ENCODE results near the gene SLC30A1. TPM values are rescaled to one million over a fixed set of nuclear protein-coding genes. Genes with fewer than 3 reads are reported as not detected.

Gene SLC30A1
- total RNA-seq, 2 donors from 2014 or later: 12.5 to 22.0 TPM

GRCh38 chr1:211604548-211604947, 25.6 kb upstream of the SLC30A1 start:
- intact Hi-C loops (cut with DNase I): no loop called here
- no peak overlapping the region for H3K27ac ChIP-seq
- WGBS: 74% methylated on average over 2 of the region's 2 CpGs
- no peak for DNase-seq (ENCODE audit: low spot score)
- H3K4me1 ChIP-seq (replicated peaks): peaks cover 9% of the 10 kb centered on the region
- TF ChIP-seq CTCF (IDR thresholded peaks at IDR 0.05) (no peak), POLR2A (IDR thresholded peaks at IDR 0.05) (no peak), POLR2AphosphoS5 (IDR thresholded peaks at IDR 0.05) (no peak)
- no peaks in the 10 kb centered on the region for H3K9me3 ChIP-seq
- H3K36me3 ChIP-seq: no peaks in the 10 kb centered on the region
- no peak overlapping the region for H3K4me3 ChIP-seq
- no peaks in the 10 kb centered on the region for H3K27me3 ChIP-seq (replicated peaks; ENCODE audit: insufficient read depth)

GRCh38 chr1:211603713-211604112, 24.8 kb upstream of the SLC30A1 start:
- Histone ChIP-seq H3K27ac (no peak overlapping the region), H3K4me3 (no peak overlapping the region), H3K4me1 (replicated peaks) (peaks cover 9% of the 10 kb centered on the region), H3K27me3 (replicated peaks; ENCODE audit: insufficient read depth) (no peaks in the 10 kb centered on the region), H3K9me3 (no peaks in the 10 kb centered on the region), H3K36me3 (no peaks in the 10 kb centered on the region)
- intact Hi-C loops (cut with DNase I): no loop called here
- no peak for DNase-seq (ENCODE audit: low spot score)
- no peak for TF ChIP-seq POLR2AphosphoS5 (IDR thresholded peaks at IDR 0.05)
- no peak for TF ChIP-seq POLR2A (IDR thresholded peaks at IDR 0.05)
- TF ChIP-seq CTCF (IDR thresholded peaks at IDR 0.05): no peak
- WGBS: 100% methylated on average over 1 of the region's 1 CpG

- Histone ChIP-seq H3K36me3 (no peaks in the 10 kb centered on the region), H3K4me1 (replicated peaks) (peaks cover 9% of the 10 kb centered on the region), H3K27ac (no peak overlapping the region), H3K9me3 (no peaks in the 10 kb centered on the region), H3K27me3 (replicated peaks; ENCODE audit: insufficient read depth) (no peaks in the 10 kb centered on the region), H3K4me3 (no peak overlapping the region)
- no peak for DNase-seq (ENCODE audit: low spot score)
- WGBS: 69% methylated on average over 3 of the region's 3 CpGs
- intact Hi-C loops (cut with DNase I): no loop called here
- TF ChIP-seq POLR2AphosphoS5 (IDR thresholded peaks at IDR 0.05) (peak; percentile 13), POLR2A (IDR thresholded peaks at IDR 0.05) (no peak), CTCF (IDR thresholded peaks at IDR 0.05) (no peak)
Measured at GRCh38 chr1:211603191-211603701, 24.3 kb upstream of the SLC30A1 start.

GRCh38 chr1:211601982-211602670, 23.2 kb upstream of the SLC30A1 start:
- no peak for DNase-seq (ENCODE audit: low spot score)
- Histone ChIP-seq H3K36me3 (no peaks in the 10 kb centered on the region), H3K27me3 (replicated peaks; ENCODE audit: insufficient read depth) (no peaks in the 10 kb centered on the region), H3K27ac (no peak overlapping the region), H3K4me1 (replicated peaks) (peaks cover 9% of the 10 kb centered on the region), H3K4me3 (no peak overlapping the region), H3K9me3 (no peaks in the 10 kb centered on the region)
- 11% methylated on average over 7 of the region's 7 CpGs for WGBS
- intact Hi-C loops (cut with DNase I): no loop called here
- TF ChIP-seq CTCF (IDR thresholded peaks at IDR 0.05) (no peak), POLR2AphosphoS5 (IDR thresholded peaks at IDR 0.05) (peak; percentile 44)

- Histone ChIP-seq H3K36me3 (no peaks in the 10 kb centered on the region), H3K27ac (no peak overlapping the region), H3K4me3 (no peak overlapping the region), H3K4me1 (replicated peaks) (peaks cover 9% of the 10 kb centered on the region), H3K27me3 (replicated peaks; ENCODE audit: insufficient read depth) (no peaks in the 10 kb centered on the region), H3K9me3 (no peaks in the 10 kb centered on the region)
- no peak for DNase-seq (ENCODE audit: low spot score)
- TF ChIP-seq POLR2AphosphoS5 (IDR thresholded peaks at IDR 0.05): no peak
- TF ChIP-seq CTCF (IDR thresholded peaks at IDR 0.05): no peak
- no peak for TF ChIP-seq POLR2A (IDR thresholded peaks at IDR 0.05)
- 65% methylated on average over 3 of the region's 3 CpGs for WGBS
- intact Hi-C loops (cut with DNase I): no loop called here
Measured at GRCh38 chr1:211601159-211601558, 22.2 kb upstream of the SLC30A1 start.
